IMR-90 (cell line): ENCODE results near the gene L3MBTL4. TPM values are rescaled to one million over a fixed set of nuclear protein-coding genes. Genes with fewer than 3 reads are reported as not detected.

Experiments
- ATAC-seq: fragments of 200-7000 bp; cut with Tn5 transposase; 2 replicates; pipeline ENCODE4 v1.9.1; 2020; ENCODE audit warnings: low read depth, mild to moderate bottlenecking, moderate library complexity
- BruUV-seq: library from RNA; stranded (reverse); fragments of 400-500 nt; replicated peaks from 2 replicates; lab custom pipeline; 2021; lab: Mats Ljungman, UMichigan
- CTCF ChIA-PET: fragments of 300-600 bp; formaldehyde crosslinking; extraction: SDS; loops from one replicate; lab custom pipeline; 2021; ENCODE audit warnings: antibody characterized with exemption; lab: Yijun Ruan, JAX
- POLR2A ChIA-PET: fragments of 300-600 bp; sonication (Branson Sonifier 250); formaldehyde crosslinking; loops from one replicate; lab custom pipeline; 2022; ENCODE audit warnings: antibody characterized with exemption; ENCODE audit not compliant: unreplicated experiment; lab: Charles Lee
- DNase-seq: peaks from one replicate; pipeline ENCODE4 v3.0.0; 2013
- H2AFZ ChIP-seq: replicated peaks from 2 replicates; pipeline ENCODE3; 2013; ENCODE audit warnings: low read length, mild to moderate bottlenecking; ENCODE audit not compliant: poor library complexity
- H2AK5ac ChIP-seq: 2 replicates; pipeline ENCODE4 v1.6.1; 2013; ENCODE audit warnings: low read depth, low read length, inconsistent platforms
- H2AK9ac ChIP-seq: replicated peaks from 2 replicates; pipeline ENCODE3; 2013; ENCODE audit warnings: mild to moderate bottlenecking, low read depth, low read length, moderate library complexity; ENCODE audit not compliant: poor library complexity
- H2BK120ac ChIP-seq: 2 replicates; pipeline ENCODE4 v1.6.1; 2013; ENCODE audit warnings: low read depth, low read length, inconsistent platforms
- H2BK15ac ChIP-seq: 3 replicates; pipeline ENCODE4 v1.6.1; 2013; ENCODE audit warnings: low read depth, low read length, inconsistent platforms
- H2BK20ac ChIP-seq: 2 replicates; pipeline ENCODE4 v1.6.1; 2013; ENCODE audit warnings: low read depth, mild to moderate bottlenecking, inconsistent platforms, low read length, moderate library complexity
- H2BK5ac ChIP-seq: 2 replicates; pipeline ENCODE4 v1.6.1; 2013; ENCODE audit warnings: mild to moderate bottlenecking, low read depth, low read length, inconsistent platforms; ENCODE audit not compliant: poor library complexity, severe bottlenecking
- H3K14ac ChIP-seq: replicated peaks from 2 replicates; pipeline ENCODE4 v1.6.1; 2013; ENCODE audit warnings: low read depth, low read length, inconsistent platforms
- H3K18ac ChIP-seq: 2 replicates; pipeline ENCODE4 v1.6.1; 2013; ENCODE audit warnings: low read depth, low read length, control low read depth
- H3K23ac ChIP-seq: 2 replicates; pipeline ENCODE4 v1.6.1; 2013; ENCODE audit warnings: low read depth, low read length, inconsistent platforms
- H3K27ac ChIP-seq: 2 replicates; pipeline ENCODE4 v1.5.1; 2013; ENCODE audit warnings: mild to moderate bottlenecking, control low read depth, low read length; ENCODE audit not compliant: insufficient read depth
- H3K27me3 ChIP-seq: 2 replicates; pipeline ENCODE4 v1.6.1; 2013; ENCODE audit warnings: low read length; ENCODE audit not compliant: control insufficient read depth, insufficient read depth
- H3K36me3 ChIP-seq: 2 replicates; pipeline ENCODE4 v1.6.1; 2013; ENCODE audit warnings: low read length, mixed read lengths; ENCODE audit not compliant: control insufficient read depth, insufficient read depth
- H3K4ac ChIP-seq: 2 replicates; pipeline ENCODE4 v1.6.1; 2013; ENCODE audit warnings: low read depth, low read length, inconsistent platforms
- H3K4me1 ChIP-seq: 2 replicates; pipeline ENCODE4 v1.6.1; 2013; ENCODE audit warnings: low read length, mixed read lengths; ENCODE audit not compliant: control insufficient read depth, insufficient read depth
- H3K4me2 ChIP-seq: 2 replicates; pipeline ENCODE4 v1.6.1; 2013; ENCODE audit warnings: low read depth, mild to moderate bottlenecking, control low read depth, low read length, moderate library complexity
- H3K4me3 ChIP-seq: 2 replicates; pipeline ENCODE4 v1.5.1; 2013; ENCODE audit warnings: low read depth, mild to moderate bottlenecking, control low read depth, low read length, moderate library complexity; ENCODE audit not compliant: insufficient read depth
- H3K56ac ChIP-seq: 2 replicates; pipeline ENCODE4 v1.6.1; 2013; ENCODE audit warnings: low read length, inconsistent platforms; ENCODE audit not compliant: insufficient read depth; ENCODE audit errors: extremely low read depth
- H3K79me1 ChIP-seq, 2 experiments: 2 replicates each; pipeline ENCODE4 v1.6.1; 2013; ENCODE audit warnings: low read length in 2 of 2, inconsistent platforms in 1 of 2, low read depth in 1 of 2
- H3K9ac ChIP-seq: 2 replicates; pipeline ENCODE4 v1.6.1; 2013; ENCODE audit warnings: low read depth, low read length, control low read depth
- H3K9me1 ChIP-seq: 2 replicates; pipeline ENCODE4 v1.6.1; 2013; ENCODE audit warnings: low read length, inconsistent platforms; ENCODE audit not compliant: insufficient read depth
- H3K9me3 ChIP-seq: 2 replicates; pipeline ENCODE4 v1.6.1; 2013; ENCODE audit warnings: low read length; ENCODE audit not compliant: control insufficient read depth, insufficient read depth
- H4K20me1 ChIP-seq: 2 replicates; pipeline ENCODE4 v1.6.1; 2013; ENCODE audit warnings: low read length, inconsistent platforms; ENCODE audit not compliant: insufficient read depth
- H4K5ac ChIP-seq: 2 replicates; pipeline ENCODE4 v1.6.1; 2013; ENCODE audit warnings: mild to moderate bottlenecking, low read depth, low read length, control low read depth
- H4K8ac ChIP-seq, 2 experiments: 2 replicates each; pipeline ENCODE4 v1.6.1; 2013; ENCODE audit warnings: low read depth in 2 of 2, low read length in 2 of 2, control low read depth in 1 of 2, inconsistent platforms in 1 of 2
- H4K91ac ChIP-seq: 2 replicates; pipeline ENCODE4 v1.6.1; 2013; ENCODE audit warnings: low read depth, low read length, inconsistent platforms; ENCODE audit not compliant: insufficient read depth
- CEBPB ChIP-seq: IDR thresholded peaks from 2 replicates; pipeline ENCODE4 v1.6.1; 2012; ENCODE audit warnings: low read depth, low read length, improper control_type of control experiment
- CHD1 ChIP-seq: IDR thresholded peaks from 2 replicates; pipeline ENCODE4 v1.6.1; 2012; ENCODE audit warnings: low read depth, low read length, improper control_type of control experiment
- FOS ChIP-seq: fragments of 150-350 bp; IDR thresholded peaks from 2 replicates; pipeline ENCODE4 v1.6.1; 2016; ENCODE audit warnings: low read depth, low read length
- MAZ ChIP-seq: IDR thresholded peaks from 2 replicates; pipeline ENCODE4 v1.6.1; 2012; ENCODE audit warnings: low read depth, mild to moderate bottlenecking, low read length, improper control_type of control experiment, moderate library complexity, borderline replicate concordance
- MXI1 ChIP-seq: IDR thresholded peaks from 2 replicates; pipeline ENCODE4 v1.6.1; 2012; ENCODE audit warnings: low read depth, mild to moderate bottlenecking, low read length, moderate library complexity, borderline replicate concordance
- NFE2L2 ChIP-seq: fragments of 150-350 bp; IDR thresholded peaks from 2 replicates; pipeline ENCODE4 v1.6.1; 2016; ENCODE audit warnings: low read depth, mild to moderate bottlenecking, low read length
- RAD21 ChIP-seq: IDR thresholded peaks from 2 replicates; pipeline ENCODE4 v1.6.1; 2012; ENCODE audit warnings: low read length, improper control_type of control experiment
- SMC3 ChIP-seq: fragments of 150-350 bp; IDR thresholded peaks from 2 replicates; pipeline ENCODE4 v1.6.1; 2016; ENCODE audit warnings: low read depth, mild to moderate bottlenecking, antibody characterized with exemption, low read length, moderate library complexity
- dilution Hi-C: fragments of 300-500 bp; cut with HindIII; formaldehyde crosslinking; loops from one replicate; pipeline ENCODE4 v1.14.3; 2018; ENCODE audit warnings: low sequenced_read_pairs; ENCODE audit not compliant: unreplicated experiment
- in situ Hi-C: fragments of 300-500 bp; cut with MboI; formaldehyde crosslinking; loops from 3 replicates; pipeline ENCODE4 v1.14.3; 2019; ENCODE audit warnings: low sequenced_read_pairs, inconsistent platforms, mixed read lengths
- intact Hi-C: fragments of 100-400 bp; cut with micrococcal nuclease; formaldehyde crosslinking; loops from 2 replicates; pipeline ENCODE4 v1.10.0; 2022
- polyA plus RNA-seq, 3 experiments: library from polyadenylated mRNA; depleted of rRNA; stranded (reverse); fragments of >200 nt; gene quantifications; 2 replicates each; pipeline ENCODE4 v1.2.3, GENCODE V29; 2012; ENCODE audit warnings: low replicate concordance in 1 of 3
- total RNA-seq: library from RNA; depleted of rRNA; stranded (reverse); fragments of >200 nt; gene quantifications from 2 replicates; pipeline ENCODE4 v1.2.3, GENCODE V29; 2012

L3MBTL4 gene
- total and polyA plus RNA-seq, 2 of the 4 experiments (the other 2 are of a cell fraction) = under 0.01 to 0.02 TPM

DNA sequence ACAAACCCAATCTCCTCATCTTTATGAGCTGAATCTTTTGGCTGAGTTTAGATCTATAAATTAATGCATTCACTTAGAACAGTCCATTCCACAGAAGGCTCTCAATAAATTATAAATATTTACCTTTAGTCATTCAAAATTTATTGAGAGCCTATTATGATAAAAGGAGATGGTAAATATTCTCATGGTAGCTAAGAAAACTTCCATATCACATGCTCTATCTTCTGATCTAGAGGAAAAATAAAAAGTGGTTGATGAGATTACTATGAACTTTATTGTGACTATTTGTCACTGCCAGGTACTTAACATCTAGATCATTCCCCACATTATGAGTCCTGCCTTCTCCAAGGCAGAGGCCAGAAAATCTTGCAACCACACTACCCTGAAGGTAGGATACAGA, 62.4 kb downstream of the L3MBTL4 start:
- Histone ChIP-seq H2BK5ac (no peak overlapping the region), H2AK9ac (no peak overlapping the region), H3K36me3 (no peaks in the 10 kb centered on the region), H3K56ac (no peak overlapping the region), H2AFZ (no peak overlapping the region), H2BK15ac (no peak overlapping the region), H3K79me1 (no peaks in the 10 kb centered on the region), H4K8ac (no peak overlapping the region), H3K9me1 (no peaks in the 10 kb centered on the region), H3K18ac (no peak overlapping the region), H4K5ac (no peak overlapping the region), H3K27ac (no peak overlapping the region), H3K9ac (no peak overlapping the region), H3K4me2 (no peak overlapping the region), H3K27me3 (no peaks in the 10 kb centered on the region), H3K14ac (no peak overlapping the region), H4K91ac (no peak overlapping the region), H2BK20ac (no peak overlapping the region), H3K4ac (no peak overlapping the region), H3K9me3 (no peaks in the 10 kb centered on the region), H3K4me3 (no peak overlapping the region), H3K4me1 (no peaks in the 10 kb centered on the region), H4K20me1 (no peaks in the 10 kb centered on the region), H3K23ac (no peak overlapping the region), H2AK5ac (no peak overlapping the region), H2BK120ac (no peak overlapping the region)
- ATAC-seq (no peak), DNase-seq (no peak)
- POLR2A ChIA-PET = no interaction called here
- BruUV-seq = no TSS peak
- TF ChIP-seq RAD21 (no peak), SMC3 (no peak), MXI1 (no peak), MAZ (no peak), CHD1 (no peak), NFE2L2 (no peak), FOS (no peak), CEBPB (no peak)
- intact Hi-C loops (no loop called here), in situ Hi-C loops (no loop called here), dilution Hi-C loops (no loop called here)
- CTCF ChIA-PET = no interaction called here
